ENCODE results near the gene SLC8A2.

DNA sequence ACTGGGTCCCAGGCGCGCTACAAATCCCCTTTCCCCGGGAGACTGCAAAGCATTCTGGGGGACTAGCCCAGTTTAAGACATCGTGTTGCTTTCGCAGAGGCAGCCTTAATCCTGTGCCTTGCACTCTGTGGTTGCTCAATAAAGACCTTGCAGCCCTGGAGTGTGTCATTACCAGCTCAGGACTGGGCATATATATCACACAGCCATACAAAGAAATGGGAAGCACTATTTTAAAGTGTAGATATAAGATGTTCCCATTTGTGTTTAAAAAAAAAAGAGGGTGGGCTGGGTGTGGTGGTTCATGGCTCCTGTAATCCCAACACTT, 32.1 kb upstream of the SLC8A2 start:
- TF ChIP-seq, protein P1, sequence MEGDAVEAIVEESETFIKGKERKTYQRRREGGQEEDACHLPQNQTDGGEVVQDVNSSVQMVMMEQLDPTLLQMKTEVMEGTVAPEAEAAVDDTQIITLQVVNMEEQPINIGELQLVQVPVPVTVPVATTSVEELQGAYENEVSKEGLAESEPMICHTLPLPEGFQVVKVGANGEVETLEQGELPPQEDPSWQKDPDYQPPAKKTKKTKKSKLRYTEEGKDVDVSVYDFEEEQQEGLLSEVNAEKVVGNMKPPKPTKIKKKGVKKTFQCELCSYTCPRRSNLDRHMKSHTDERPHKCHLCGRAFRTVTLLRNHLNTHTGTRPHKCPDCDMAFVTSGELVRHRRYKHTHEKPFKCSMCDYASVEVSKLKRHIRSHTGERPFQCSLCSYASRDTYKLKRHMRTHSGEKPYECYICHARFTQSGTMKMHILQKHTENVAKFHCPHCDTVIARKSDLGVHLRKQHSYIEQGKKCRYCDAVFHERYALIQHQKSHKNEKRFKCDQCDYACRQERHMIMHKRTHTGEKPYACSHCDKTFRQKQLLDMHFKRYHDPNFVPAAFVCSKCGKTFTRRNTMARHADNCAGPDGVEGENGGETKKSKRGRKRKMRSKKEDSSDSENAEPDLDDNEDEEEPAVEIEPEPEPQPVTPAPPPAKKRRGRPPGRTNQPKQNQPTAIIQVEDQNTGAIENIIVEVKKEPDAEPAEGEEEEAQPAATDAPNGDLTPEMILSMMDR (IDR thresholded peaks at IDR 0.05): no peak
- no peak for TF ChIP-seq ZFX (IDR thresholded peaks at IDR 0.05; ENCODE audit: borderline replicate concordance)

All from 22Rv1 (cell line).